IPS-20b (cell line): Measurements from ENCODE around the gene FIBP.
"Not testable (repeated sequence)": the region's sequence is repeated elsewhere in the genome, so short reads cannot be mapped to it uniquely, and the experiment has no call there.

ENCODE experiments used
- H3K27ac ChIP-seq: one replicate; pipeline ENCODE4 v1.5.1; 2013; ENCODE audit warnings: low read length
- H3K27me3 ChIP-seq: 2 replicates; pipeline ENCODE4 v1.6.1; 2013; ENCODE audit warnings: mild to moderate bottlenecking, low read length, inconsistent platforms; ENCODE audit not compliant: insufficient read depth
- H3K36me3 ChIP-seq: 2 replicates; pipeline ENCODE4 v1.6.1; 2013; ENCODE audit warnings: low read depth, mild to moderate bottlenecking, inconsistent platforms, low read length, moderate library complexity; ENCODE audit not compliant: insufficient read depth
- H3K4me1 ChIP-seq: 2 replicates; pipeline ENCODE4 v1.6.1; 2013; ENCODE audit warnings: mild to moderate bottlenecking, control low read depth, inconsistent platforms, low read length, moderate library complexity; ENCODE audit not compliant: insufficient read depth
- H3K4me3 ChIP-seq: 2 replicates; pipeline ENCODE4 v1.5.1; 2013; ENCODE audit warnings: mild to moderate bottlenecking, low read length, inconsistent platforms
- H3K9ac ChIP-seq: 2 replicates; pipeline ENCODE4 v1.6.1; 2013; ENCODE audit warnings: low read depth, mild to moderate bottlenecking, inconsistent platforms, low read length, moderate library complexity
- H3K9me3 ChIP-seq: 2 replicates; pipeline ENCODE4 v1.6.1; 2013; ENCODE audit warnings: mild to moderate bottlenecking, low read depth, low read length, inconsistent platforms; ENCODE audit not compliant: insufficient read depth

The FIBP gene

DNA sequence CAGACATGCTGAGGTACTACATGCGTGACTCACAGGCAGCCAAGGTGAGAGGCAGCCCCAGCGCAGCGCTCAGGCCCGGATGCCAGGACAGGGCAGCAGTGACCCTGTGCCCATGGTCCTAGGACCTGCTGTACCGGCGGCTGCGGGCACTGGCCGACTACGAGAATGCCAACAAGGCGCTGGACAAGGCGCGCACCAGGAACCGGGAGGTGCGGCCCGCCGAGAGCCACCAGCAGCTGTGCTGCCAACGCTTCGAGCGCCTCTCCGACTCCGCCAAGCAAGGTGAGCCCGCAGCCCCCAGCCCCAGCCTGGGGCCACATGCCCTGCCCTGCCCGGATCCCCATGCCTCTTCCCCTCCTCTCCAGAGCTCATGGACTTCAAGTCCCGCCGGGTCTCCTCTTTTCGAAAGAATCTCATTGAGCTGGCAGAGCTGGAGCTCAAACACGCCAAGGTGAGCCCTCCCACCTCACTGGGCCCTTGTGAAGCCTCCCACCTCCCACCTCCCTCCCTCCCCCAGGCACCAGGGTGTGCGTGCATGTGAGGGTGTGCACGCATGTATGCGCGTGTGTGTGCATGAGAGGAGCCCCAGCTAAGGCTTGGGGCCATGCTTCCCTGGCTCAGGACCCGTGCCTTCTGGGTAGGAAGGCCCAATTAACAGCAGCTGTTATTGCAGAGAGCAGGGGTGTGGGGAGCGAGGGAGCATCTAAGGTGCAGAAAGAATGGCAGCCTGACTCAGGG lies 35.6 kb downstream of the FIBP start:
- H3K9ac ChIP-seq, result no peak overlapping the region
- H3K4me1 ChIP-seq, result no peaks in the 10 kb centered on the region
- peaks cover 49% of the 10 kb centered on the region for H3K36me3 ChIP-seq

DNA sequence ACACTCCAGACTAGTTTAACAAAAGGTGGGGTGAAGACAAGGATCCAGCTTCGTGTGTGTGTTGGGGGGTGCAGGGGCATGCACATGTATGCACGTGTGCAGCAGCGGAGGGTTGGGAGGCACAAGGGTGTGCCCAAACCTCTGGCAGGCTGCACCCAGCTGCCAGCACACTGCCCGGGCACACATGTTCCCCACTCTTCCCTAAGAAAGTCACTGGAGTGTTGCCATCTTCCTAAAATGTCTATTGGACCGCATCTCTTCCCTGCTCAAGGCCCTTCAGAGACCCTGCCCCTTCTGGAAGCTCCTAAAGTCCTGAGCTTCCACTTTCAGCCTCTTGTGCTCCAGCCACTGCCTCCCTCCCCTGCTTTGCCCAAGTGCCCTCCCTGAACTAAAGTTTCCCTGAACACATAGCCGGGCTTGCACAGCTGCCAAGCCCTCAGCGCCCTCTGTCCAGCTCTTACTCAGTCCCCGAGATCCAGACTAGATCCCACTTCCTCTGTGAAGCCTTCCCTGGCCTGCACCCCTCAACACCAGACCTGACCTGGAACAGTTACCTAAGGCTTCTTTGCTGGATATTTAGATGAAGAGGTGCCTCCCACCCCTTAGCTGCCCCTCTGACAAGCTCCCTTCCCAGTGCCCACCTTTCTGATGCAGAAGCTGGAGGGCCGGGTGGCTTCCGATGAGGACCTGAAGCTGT lies 36.3 kb downstream of the FIBP start:
- no peaks in the 10 kb centered on the region for H3K4me1 ChIP-seq
- no peaks in the 10 kb centered on the region for H3K27me3 ChIP-seq
- no peaks in the 10 kb centered on the region for H3K9me3 ChIP-seq
- no peak overlapping the region for H3K4me3 ChIP-seq
- peaks cover 49% of the 10 kb centered on the region for H3K36me3 ChIP-seq
- no peak overlapping the region for H3K9ac ChIP-seq
- no peak overlapping the region for H3K27ac ChIP-seq

More for the DNA sequence above, 35.6 kb downstream of the FIBP start:
- no peaks in the 10 kb centered on the region for H3K27me3 ChIP-seq
- no peak overlapping the region for H3K27ac ChIP-seq
- no peaks in the 10 kb centered on the region for H3K9me3 ChIP-seq
- no peak overlapping the region for H3K4me3 ChIP-seq

DNA sequence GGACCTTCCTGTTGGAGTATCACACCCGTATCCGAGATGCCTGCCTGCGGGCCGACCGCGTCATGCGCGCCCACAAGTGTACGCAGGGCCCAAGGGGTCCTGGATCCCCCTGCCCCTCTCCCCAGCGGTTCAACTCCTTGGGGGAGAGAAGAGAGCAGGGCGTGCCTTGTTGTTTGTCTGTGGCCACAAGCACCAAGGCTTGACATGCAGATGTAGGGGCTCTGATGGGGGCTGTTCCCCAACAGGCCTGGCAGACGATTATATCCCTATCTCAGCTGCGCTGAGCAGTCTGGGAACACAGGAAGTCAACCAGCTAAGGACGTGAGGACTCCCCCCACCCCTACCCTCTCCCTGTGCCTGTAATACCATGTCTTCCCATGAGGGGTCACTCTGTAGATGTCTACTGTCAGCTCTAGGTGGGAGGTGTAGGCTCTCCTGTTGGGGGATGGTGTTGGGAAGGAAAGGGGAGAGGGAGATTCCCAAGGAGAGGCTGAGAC lies 37.1 kb downstream of the FIBP start:
- Histone ChIP-seq H3K36me3 (peaks cover 42% of the 10 kb centered on the region), H3K27ac (no peak overlapping the region), H3K4me1 (no peaks in the 10 kb centered on the region)

DNA sequence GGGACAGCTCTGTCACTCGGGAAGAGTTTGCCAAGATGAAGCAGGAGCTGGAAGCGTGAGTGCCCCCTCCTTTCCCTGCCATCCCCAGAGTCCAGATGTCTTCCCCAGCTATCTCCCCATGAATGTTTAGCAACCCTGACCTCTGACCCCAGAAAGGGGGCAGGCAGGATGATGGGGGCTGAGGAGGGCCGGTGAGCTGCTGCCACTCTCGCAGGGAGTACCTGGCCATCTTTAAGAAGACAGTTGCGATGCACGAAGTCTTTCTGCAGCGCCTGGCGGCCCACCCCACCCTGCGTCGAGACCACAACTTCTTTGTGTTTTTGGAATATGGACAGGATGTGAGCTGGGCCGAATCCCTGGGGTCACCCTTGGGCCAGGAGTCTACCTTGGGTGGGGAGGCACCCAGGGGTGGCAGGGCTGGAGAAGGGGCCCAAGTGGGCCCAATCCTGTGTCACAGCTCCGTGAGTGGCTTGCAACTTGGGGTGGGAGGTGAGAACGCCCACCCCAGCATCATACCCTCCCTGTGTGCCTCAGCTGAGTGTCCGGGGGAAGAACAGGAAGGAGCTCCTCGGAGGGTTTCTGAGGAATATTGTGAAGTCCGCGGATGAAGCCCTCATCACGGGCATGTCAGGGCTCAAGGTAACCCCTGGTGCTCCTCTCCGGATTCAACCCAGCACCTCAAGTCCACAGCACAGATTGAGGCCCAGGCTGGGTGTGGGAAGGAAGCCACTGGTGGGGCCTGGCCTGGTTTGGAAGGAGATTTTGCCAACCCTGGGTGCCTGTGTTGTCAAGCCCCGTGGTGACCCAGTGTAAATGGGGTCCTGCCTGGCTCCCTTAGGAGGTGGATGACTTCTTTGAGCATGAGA lies 37.8 kb downstream of the FIBP start:
- H3K9ac ChIP-seq, result no peak overlapping the region
- no peaks in the 10 kb centered on the region for H3K4me1 ChIP-seq
- H3K36me3 ChIP-seq, result peaks cover 35% of the 10 kb centered on the region
- no peaks in the 10 kb centered on the region for H3K27me3 ChIP-seq
- H3K9me3 ChIP-seq, result no peaks in the 10 kb centered on the region
- H3K27ac ChIP-seq, result no peak overlapping the region
- H3K4me3 ChIP-seq, result no peak overlapping the region

More for the DNA sequence above, 37.1 kb downstream of the FIBP start:
- Histone ChIP-seq H3K4me3 (no peak overlapping the region), H3K27me3 (no peaks in the 10 kb centered on the region), H3K9ac (no peak overlapping the region), H3K9me3 (no peaks in the 10 kb centered on the region)

DNA sequence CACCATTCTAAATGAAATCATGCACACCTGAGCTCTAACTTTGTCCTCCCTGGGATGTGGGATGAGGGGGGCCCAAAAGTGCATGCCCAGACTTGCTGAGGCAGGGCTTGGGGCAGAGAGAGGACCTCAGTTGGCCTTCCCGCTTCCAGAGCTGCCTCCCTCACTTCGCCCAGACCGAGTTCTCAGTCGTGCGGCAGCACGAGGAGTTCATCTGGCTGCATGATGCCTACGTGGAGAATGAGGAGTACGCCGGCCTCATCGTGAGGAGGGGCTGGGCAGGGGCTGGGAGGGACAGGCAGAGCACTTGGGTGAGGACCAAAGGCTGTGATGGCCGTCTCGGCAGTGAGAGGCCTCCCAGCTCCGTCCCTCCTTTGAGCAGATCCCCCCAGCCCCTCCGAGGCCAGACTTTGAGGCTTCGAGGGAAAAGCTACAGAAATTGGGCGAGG lies 38.5 kb downstream of the FIBP start:
- Histone ChIP-seq H3K4me3 (no peak overlapping the region), H3K27me3 (no peaks in the 10 kb centered on the region), H3K36me3 (peaks cover 29% of the 10 kb centered on the region), H3K9me3 (no peaks in the 10 kb centered on the region), H3K27ac (no peak overlapping the region), H3K4me1 (no peaks in the 10 kb centered on the region), H3K9ac (no peak overlapping the region)

DNA sequence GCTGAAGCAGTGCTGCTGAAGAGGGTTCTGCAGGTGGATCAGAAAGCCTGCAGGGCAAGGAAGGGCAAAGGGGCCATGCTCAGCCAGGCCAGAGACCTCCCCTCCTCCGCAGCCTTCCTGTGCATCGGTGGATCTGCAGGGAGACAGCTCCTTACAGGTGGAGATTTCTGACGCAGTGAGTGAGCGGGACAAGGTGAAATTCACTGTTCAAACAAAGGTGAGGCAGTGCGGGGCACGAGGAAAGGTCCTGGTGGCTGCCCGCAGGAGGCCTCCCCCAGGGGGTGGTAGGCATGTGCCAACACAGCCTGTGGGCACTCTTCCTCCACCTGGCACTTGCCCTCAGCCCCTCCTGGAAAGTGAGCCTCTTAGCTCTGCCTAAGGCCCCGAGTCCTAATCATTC lies 38.9 kb downstream of the FIBP start:
- Histone ChIP-seq H3K4me3 (no peak overlapping the region), H3K4me1 (no peaks in the 10 kb centered on the region), H3K9me3 (no peaks in the 10 kb centered on the region), H3K27ac (no peak overlapping the region), H3K9ac (no peak overlapping the region), H3K27me3 (no peaks in the 10 kb centered on the region), H3K36me3 (peaks cover 25% of the 10 kb centered on the region)

DNA sequence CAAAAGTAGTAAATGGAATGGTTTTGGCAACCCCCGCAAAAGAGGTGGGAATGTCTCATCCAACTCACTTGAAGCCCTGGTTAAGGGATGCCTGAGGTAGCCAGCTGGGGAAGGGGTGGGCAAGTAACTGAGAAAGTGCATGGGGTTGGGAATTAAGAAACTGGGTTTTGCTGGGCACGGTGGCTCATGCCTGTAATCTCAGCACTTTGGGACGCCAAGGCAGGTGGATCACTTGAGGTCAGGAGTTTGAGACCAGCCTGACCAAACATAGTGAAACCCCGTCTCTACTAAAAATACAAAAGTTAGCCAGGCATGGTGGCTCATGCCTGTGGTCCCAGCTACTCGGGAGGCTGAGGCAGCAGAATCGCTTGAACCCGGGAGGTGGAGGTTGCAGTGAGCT lies 39.6 kb downstream of the FIBP start:
- not testable (repeated sequence) for H3K4me1 ChIP-seq, H3K4me3 ChIP-seq, H3K27me3 ChIP-seq, H3K27ac ChIP-seq, H3K9ac ChIP-seq, H3K9me3 ChIP-seq
- peaks cover 18% of the 10 kb centered on the region for H3K36me3 ChIP-seq

DNA sequence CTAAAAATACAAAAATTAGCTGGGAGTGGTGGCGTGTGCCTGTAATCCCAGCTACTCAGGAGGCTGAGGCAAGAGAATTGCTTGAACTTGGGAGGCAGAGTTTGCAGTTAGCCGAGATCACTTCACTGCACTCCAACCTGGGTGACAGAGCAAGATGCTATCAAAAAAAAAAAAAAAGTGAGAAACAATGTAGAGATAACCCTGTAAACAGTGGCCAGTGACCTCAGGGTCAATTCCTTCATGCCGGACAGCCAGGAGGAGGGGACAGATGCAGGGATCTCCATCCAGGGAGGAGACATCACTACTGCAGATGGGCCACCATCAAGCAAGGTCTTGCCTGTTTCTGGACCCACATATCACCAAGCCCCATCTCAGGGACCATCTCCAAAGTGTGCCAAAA lies 40.5 kb downstream of the FIBP start:
- H3K4me1 ChIP-seq, result no peaks in the 10 kb centered on the region
- H3K27me3 ChIP-seq, result no peaks in the 10 kb centered on the region
- no peak overlapping the region for H3K27ac ChIP-seq
- H3K9me3 ChIP-seq, result no peaks in the 10 kb centered on the region
- no peak overlapping the region for H3K9ac ChIP-seq
- no peak overlapping the region for H3K4me3 ChIP-seq
- H3K36me3 ChIP-seq, result peaks cover 8% of the 10 kb centered on the region; the same call in 1 of the 2 replicates

DNA sequence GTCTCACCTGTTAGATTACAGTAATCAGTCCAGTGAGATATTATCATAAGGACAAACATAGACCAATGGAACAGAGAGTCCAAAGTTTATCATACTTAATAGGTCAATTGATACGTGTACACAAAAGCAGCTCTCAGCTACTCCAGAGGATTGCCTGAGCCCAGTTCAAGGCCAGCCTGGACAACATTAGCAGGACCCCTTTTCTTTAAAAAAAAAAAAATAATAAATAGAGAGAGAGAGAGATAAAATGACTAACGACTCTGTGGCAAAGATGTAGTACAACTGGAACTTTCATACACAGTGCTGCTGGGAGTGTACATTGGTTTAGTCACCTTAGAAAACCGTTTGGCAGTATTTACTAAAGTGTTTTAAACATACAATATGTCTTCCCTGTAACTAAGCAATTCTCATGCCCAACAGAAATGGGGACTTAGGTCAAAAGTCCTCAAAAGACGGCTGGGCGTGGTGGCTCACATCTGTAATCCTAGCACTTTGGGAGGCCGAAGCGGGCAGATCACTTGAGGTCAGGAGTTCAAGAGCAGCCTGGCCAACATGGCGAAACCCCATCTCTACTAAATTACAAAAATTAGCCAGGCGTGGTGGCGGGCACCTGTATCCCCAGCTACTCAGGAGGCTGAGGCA lies 43.9 kb downstream of the FIBP start:
- Histone ChIP-seq H3K4me1 (no peaks in the 10 kb centered on the region), H3K36me3 (no peaks in the 10 kb centered on the region), H3K27me3 (no peaks in the 10 kb centered on the region), H3K27ac (no peak overlapping the region), H3K9me3 (no peaks in the 10 kb centered on the region), H3K4me3 (no peak overlapping the region), H3K9ac (no peak overlapping the region)

DNA sequence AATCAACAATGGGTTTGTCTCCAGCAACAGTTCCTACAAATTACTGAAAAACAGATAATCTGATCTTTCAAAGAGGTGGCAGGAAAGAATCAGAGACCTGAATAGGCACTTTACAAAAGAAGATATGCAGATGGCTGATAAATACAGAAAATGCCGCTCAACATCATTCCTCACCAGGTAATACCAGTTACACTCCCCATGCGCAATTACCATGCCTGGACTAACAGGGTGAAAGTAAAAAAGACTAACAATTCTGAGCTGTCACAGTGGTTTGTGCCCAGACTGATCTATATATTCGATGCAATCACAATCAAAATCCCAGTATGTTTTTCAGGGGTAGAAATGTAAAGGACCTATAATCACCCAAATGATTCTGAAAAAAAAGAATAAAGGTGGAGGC lies 44.5 kb downstream of the FIBP start:
- H3K4me1 ChIP-seq, result no peaks in the 10 kb centered on the region
- H3K36me3 ChIP-seq, result no peaks in the 10 kb centered on the region
- H3K4me3 ChIP-seq, result no peak overlapping the region
- no peaks in the 10 kb centered on the region for H3K27me3 ChIP-seq
- H3K9me3 ChIP-seq, result no peaks in the 10 kb centered on the region
- no peak overlapping the region for H3K27ac ChIP-seq
- no peak overlapping the region for H3K9ac ChIP-seq

DNA sequence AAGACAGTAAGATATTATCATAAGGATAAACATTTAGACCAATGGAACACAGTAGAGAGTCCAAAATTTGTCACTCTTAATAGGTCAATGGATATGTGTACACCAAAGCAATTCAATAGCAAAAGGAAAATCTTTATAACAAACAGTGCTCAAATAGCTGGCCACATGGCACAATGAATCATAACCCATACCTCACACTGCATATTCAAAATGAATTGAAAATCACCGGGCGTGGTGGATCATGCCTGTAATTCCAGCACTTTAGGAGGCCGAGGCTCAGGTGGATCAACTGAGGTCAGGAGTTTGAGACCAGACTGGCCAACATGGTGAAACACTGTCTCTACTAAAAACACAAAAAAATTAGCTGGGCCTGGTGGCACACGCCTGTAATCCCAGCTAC lies 46.1 kb downstream of the FIBP start:
- Histone ChIP-seq H3K27me3 (no peaks in the 10 kb centered on the region), H3K36me3 (no peaks in the 10 kb centered on the region), H3K4me1 (no peaks in the 10 kb centered on the region), H3K4me3 (no peak overlapping the region), H3K9me3 (no peaks in the 10 kb centered on the region), H3K9ac (no peak overlapping the region), H3K27ac (no peak overlapping the region)
